ENCODE results near the gene SLC25A51.

DNA sequence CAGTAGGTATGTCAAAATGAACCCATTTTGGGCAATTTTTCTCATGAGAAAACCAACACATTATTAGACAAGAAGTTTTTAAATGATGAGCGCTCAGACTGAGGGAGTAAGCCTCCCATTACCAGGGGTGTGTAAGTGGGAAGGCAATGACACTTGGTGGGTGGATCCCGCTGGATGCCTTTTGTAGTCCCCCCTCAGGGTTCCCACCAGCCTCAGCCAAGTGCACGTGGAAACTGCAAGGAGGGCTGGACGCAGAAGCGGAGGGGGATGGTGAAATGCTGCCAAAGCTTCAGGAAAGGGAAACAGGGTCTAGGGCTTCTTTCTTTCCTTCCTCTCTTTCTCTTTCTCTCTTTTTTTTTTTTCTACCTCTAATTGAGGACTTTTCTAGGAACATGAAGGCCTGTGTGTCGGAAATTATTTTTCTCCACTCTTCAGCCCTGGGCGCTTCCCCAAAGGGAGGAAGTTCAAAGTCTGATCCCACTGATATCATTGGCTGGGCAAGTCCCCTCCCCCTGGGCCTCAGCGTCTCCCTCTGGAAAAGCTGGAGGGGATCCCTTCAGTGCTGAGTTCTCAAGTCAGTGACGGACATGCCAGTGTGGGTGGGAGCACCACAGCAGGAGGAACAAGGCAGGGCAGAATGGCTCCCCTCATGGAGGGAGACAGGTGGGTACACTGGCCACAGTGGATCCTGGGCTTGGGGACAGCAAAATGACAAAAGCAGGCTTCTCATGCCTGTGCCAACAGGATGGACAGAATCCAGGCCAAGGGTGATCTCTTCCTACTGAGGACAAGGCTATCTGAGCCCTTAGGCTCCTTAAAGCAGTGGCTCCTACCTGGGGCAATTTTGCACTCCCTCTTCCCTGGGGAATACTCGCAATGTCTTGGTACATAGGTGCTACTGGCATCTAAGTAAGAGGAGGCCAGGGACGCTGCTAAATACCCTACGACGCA, 23.9 kb upstream of the SLC25A51 start:
- TF ChIP-seq, protein P1, sequence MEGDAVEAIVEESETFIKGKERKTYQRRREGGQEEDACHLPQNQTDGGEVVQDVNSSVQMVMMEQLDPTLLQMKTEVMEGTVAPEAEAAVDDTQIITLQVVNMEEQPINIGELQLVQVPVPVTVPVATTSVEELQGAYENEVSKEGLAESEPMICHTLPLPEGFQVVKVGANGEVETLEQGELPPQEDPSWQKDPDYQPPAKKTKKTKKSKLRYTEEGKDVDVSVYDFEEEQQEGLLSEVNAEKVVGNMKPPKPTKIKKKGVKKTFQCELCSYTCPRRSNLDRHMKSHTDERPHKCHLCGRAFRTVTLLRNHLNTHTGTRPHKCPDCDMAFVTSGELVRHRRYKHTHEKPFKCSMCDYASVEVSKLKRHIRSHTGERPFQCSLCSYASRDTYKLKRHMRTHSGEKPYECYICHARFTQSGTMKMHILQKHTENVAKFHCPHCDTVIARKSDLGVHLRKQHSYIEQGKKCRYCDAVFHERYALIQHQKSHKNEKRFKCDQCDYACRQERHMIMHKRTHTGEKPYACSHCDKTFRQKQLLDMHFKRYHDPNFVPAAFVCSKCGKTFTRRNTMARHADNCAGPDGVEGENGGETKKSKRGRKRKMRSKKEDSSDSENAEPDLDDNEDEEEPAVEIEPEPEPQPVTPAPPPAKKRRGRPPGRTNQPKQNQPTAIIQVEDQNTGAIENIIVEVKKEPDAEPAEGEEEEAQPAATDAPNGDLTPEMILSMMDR (IDR thresholded peaks at IDR 0.05): no peak
- TF ChIP-seq POLR2AphosphoS5 (IDR thresholded peaks at IDR 0.05; ENCODE audit: low read depth, low read length) (no peak), SIN3A (IDR thresholded peaks at IDR 0.05; ENCODE audit: borderline replicate concordance, insufficient read depth, low read depth, low read length) (no peak)
- TF ChIP-seq, protein P2, sequence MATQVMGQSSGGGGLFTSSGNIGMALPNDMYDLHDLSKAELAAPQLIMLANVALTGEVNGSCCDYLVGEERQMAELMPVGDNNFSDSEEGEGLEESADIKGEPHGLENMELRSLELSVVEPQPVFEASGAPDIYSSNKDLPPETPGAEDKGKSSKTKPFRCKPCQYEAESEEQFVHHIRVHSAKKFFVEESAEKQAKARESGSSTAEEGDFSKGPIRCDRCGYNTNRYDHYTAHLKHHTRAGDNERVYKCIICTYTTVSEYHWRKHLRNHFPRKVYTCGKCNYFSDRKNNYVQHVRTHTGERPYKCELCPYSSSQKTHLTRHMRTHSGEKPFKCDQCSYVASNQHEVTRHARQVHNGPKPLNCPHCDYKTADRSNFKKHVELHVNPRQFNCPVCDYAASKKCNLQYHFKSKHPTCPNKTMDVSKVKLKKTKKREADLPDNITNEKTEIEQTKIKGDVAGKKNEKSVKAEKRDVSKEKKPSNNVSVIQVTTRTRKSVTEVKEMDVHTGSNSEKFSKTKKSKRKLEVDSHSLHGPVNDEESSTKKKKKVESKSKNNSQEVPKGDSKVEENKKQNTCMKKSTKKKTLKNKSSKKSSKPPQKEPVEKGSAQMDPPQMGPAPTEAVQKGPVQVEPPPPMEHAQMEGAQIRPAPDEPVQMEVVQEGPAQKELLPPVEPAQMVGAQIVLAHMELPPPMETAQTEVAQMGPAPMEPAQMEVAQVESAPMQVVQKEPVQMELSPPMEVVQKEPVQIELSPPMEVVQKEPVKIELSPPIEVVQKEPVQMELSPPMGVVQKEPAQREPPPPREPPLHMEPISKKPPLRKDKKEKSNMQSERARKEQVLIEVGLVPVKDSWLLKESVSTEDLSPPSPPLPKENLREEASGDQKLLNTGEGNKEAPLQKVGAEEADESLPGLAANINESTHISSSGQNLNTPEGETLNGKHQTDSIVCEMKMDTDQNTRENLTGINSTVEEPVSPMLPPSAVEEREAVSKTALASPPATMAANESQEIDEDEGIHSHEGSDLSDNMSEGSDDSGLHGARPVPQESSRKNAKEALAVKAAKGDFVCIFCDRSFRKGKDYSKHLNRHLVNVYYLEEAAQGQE (IDR thresholded peaks at IDR 0.05; ENCODE audit: insufficient read depth in 1 of 2, low read depth in 2 of 2, low read length in 1 of 2): no peak
